Bronchial smooth muscle cell (primary cell): ENCODE measurements around the gene ZNF614. TPM values are rescaled to one million over a fixed set of nuclear protein-coding genes. Genes with fewer than 3 reads are reported as not detected.

ENCODE experiments used
- total RNA-seq: library from RNA; depleted of rRNA; stranded (reverse); fragments of >200 nt; gene quantifications from 2 replicates; pipeline ENCODE4 v1.2.1, GENCODE V29; 2014

ZNF614 gene
- 4.8 and 7.1 TPM in 2 replicates for total RNA-seq

DNA sequence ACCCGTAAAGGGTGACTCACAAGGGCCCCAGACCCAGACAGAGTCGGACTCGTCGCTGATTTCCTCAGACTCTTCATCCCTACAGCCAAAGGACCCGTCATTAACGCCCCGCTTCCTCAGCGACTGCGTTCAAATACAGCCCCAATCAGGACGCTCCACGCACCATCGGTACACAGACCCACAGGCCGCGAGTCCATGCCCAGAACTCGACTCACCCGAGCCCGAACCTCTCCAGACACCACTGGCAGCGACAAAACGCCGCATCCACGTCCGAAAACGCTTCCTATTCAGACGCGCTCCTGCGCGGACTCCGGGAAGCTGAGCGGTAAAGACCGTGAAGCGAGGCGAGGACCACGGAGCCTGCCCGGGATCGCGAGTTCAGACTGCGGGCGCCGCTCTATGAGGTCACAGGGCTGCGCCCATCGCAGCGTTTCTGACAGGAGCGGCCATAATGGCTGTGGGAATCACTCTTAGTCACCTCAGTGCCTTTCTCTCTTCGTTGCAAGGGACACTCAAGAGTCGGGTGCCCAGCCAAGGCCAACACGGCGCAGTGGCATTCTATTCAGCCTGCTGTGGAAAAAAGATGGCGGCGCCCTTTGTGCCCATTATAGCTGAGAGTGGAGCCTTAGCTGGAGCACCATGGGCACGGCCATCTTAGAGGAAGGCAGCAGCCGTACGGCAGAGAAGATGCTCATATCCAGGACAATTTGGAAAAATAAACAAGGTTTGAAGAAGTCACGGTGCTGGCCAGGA lies at the start of gene ZNF614:
Gene ZNF614 (minus strand): TSS at position 353 of the 753 bp plus-strand sequence. CDS start 2,634 bp downstream, outside the sequence.

DNA sequence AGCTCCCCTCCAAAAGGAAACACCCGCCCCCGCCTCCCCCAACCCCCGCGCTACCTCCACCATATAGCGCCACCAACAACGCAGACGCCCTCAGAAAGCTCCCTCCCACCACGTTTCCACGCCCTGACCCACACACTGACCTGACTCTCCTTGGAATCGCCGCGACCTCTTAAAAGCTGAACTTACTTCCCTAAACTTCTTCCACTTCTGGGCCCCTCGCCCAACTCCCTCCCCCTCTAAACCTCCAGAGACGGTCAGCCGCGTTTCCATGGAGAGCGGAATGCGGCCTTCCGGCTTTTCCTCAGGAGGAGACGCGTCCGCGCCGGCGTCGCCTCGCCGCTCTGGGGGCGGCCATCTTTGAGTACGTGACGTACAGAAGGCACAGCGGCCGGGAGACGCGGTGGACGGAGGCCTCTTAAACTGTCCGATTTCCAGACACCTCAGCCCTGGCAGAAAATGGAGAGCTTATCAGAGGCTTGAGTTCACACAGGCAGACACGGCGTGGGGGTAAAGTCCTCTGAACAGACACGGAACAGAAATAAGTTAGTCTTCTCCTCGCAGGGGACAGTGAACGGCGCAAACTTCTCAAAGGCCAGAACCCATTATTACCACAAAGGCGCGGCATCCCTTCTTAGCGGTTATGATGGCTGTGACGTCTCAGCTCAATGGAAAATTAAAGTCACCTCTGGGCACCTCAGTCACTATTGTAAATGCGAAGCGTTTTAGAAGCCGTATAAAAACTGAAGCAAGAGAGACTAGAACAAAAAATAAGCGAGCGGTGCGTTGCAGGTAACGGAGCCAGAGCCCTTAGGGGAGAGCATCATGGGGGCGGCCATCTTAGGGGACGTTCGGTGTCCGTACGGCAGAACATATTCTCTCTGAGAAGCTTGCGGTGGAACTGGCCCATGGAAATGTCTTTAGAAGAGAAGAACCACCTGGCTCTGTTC lies 20.6 kb upstream of the ZNF614 start, which contains the start of gene ZNF432:
Gene ZNF432 (minus strand): TSS at position 284 of the 947 bp plus-strand sequence. CDS start 1,970 bp downstream, outside the sequence.

DNA sequence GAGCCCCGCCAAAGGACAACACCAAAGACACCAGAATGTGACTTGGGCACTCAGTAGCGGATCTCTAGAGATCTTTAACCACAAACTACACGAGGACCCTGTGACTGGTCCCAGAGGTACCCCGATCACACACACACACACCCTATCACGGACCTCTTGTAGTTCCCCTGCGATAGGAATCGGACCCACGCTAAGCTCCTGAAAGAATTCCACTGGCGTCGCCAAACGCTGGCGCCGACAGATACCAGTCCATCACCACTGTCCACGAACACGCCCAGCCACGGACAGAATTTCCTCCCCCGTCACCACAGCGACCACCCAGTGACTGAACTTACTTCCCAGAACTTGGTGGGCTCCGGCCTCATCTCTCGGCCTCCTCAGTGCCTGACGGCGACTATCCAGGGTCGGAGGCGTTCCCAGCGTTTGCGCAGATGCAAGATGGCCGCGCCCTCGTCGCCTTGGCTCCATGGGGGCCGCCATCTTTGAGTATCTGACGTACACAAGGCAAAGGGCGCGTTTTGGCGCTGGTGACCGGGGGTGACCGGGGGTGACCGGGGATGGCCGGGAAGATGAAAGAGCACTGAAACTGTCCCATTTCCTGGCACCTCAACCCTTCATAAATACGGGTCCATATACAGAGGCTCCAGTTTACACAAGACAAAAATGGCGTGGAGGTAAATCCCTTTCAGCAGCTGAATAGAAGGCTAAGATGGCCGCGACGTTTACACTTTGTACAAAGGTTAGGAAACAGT lies 20.2 kb downstream of the ZNF614 start, which contains the start of gene ZNF615:
Gene ZNF615 (minus strand): TSS at position 406 of the 752 bp plus-strand sequence. CDS start 4,500 bp downstream, outside the sequence.

DNA sequence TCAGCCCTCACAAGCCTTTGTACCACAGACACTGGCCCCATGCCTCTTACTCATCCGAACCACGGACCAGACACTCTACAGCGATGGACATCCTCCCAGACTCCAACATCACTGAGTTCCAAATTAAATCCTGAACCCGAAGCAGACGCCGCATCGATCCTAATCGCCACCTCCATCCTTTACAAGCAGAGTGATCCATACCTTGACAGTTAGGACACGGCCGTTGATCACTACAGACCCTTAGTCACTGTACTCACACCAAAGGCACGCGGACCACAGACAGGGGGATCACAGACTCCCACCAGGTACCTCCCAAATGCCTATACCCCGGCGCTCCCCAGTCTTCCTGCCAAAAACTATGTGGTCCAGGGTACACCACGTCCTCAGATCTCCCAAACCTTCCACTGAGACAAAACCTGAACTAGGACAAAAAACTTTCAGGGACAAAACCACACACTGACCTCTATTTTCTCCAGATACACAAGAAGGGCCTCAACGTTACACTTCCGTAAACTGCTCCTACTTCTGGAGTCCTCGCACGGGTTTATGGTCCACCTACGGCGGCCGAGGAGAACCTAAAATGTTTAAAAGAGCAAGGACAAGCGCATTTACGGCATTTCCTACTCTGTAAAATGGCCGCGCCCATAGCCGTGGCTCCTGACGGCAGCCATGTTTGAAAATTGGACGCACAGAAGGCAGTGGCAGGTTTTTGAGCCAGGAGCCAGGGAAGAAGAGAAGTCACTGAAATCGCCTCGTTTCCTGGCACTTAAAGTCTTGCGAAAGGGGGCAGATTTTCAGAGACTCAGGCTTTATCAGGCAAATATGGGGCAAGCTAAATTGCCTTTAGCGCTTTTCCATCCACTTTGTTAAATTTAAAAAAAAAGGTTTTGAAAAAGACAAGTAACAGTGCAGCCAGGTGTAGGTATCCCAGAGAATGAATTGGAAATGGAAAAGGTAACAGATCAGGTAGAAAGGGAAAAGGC lies 41.6 kb downstream of the ZNF614 start, which contains the start of gene ZNF350:
Gene ZNF350 (minus strand): TSS at position 532 of the 983 bp plus-strand sequence. CDS start 12,480 bp downstream, outside the sequence.

Other genes with a start within 250 kb of the ZNF614 start
- gene FPR3, start 233.2 kb downstream of the ZNF614 start, total RNA-seq = not detected in 2 replicates
- 7.6 and 7.9 TPM in 2 replicates for gene ZNF577, start 140.4 kb downstream of the ZNF614 start, total RNA-seq
- 3.8 and 4.3 TPM in 2 replicates for gene ZNF649, start 123.4 kb downstream of the ZNF614 start, total RNA-seq
- gene ZNF613, start 100.9 kb downstream of the ZNF614 start, total RNA-seq = 6.6 and 10.2 TPM in 2 replicates
- gene ZNF350, start 41.5 kb downstream of the ZNF614 start, total RNA-seq = 12.5 and 13.1 TPM in 2 replicates
- 10.6 and 16.7 TPM in 2 replicates for gene ZNF615, start 20.2 kb downstream of the ZNF614 start, total RNA-seq
- gene ZNF432, start 20.5 kb upstream of the ZNF614 start, total RNA-seq = 7.7 and 9.7 TPM in 2 replicates
- gene ZNF841, start 67.4 kb upstream of the ZNF614 start, total RNA-seq = 13.7 and 20.0 TPM in 2 replicates
- 9.0 and 12.2 TPM in 2 replicates for gene ZNF616, start 111.6 kb upstream of the ZNF614 start, total RNA-seq
- gene ZNF836, start 143.2 kb upstream of the ZNF614 start, total RNA-seq = 8.2 and 11.5 TPM in 2 replicates
- gene PPP2R1A, start 161.7 kb upstream of the ZNF614 start, total RNA-seq = 112 and 113 TPM in 2 replicates
- 12.3 and 22.1 TPM in 2 replicates for gene ZNF766, start 241.2 kb upstream of the ZNF614 start, total RNA-seq